Liver (tissue), 3 donors: ENCODE data around the gene SYNGR3.

Experiments used
- GABPA ChIP-seq, 2 donors: IDR thresholded peaks in 1 of 2; conservative IDR thresholded peaks in 1 of 2; 2 replicates each; pipeline ENCODE4 v1.6.1; 2016; ENCODE audit warnings: antibody characterized with exemption in 2 of 2, mild to moderate bottlenecking in 1 of 2, moderate library complexity in 1 of 2
- JUND ChIP-seq, 2 donors: IDR thresholded peaks; 2 replicates each; pipeline ENCODE4 v1.6.1; 2016; ENCODE audit warnings: antibody characterized with exemption in 2 of 2
- RAD21 ChIP-seq, 2 donors: IDR thresholded peaks; 2 replicates each; pipeline ENCODE4 v1.6.1; 2016; ENCODE audit warnings: antibody characterized with exemption in 2 of 2, mild to moderate bottlenecking in 2 of 2
- SP1 ChIP-seq: IDR thresholded peaks from 2 replicates; pipeline ENCODE4 v1.6.1; 2018; ENCODE audit warnings: antibody characterized with exemption, mild to moderate bottlenecking
- TAF1 ChIP-seq: conservative IDR thresholded peaks from 2 replicates; pipeline ENCODE4 v1.6.1; 2016; ENCODE audit warnings: antibody characterized with exemption, mild to moderate bottlenecking
- YY1 ChIP-seq: IDR thresholded peaks from 2 replicates; pipeline ENCODE4 v1.6.1; 2016; ENCODE audit warnings: antibody characterized with exemption, mild to moderate bottlenecking
- TF ChIP-seq, protein P1 (sequence below): fragments of 150-350 bp; IDR thresholded peaks from 2 replicates; pipeline ENCODE4 v1.5.1; 2017; ENCODE audit warnings: improper control_type of control experiment, low read depth, low read length; ENCODE audit not compliant: missing input control
- TF ChIP-seq, protein P2 (sequence below): IDR thresholded peaks from 2 replicates; pipeline ENCODE4 v1.6.1; 2016; ENCODE audit warnings: antibody characterized with exemption
- TF ChIP-seq, protein P3 (sequence below): IDR thresholded peaks from 2 replicates; pipeline ENCODE4 v1.6.1; 2016; ENCODE audit warnings: antibody characterized with exemption
- TF ChIP-seq, protein P4 (sequence below): IDR thresholded peaks from 2 replicates; pipeline ENCODE4 v1.6.1; 2016; ENCODE audit warnings: antibody characterized with exemption, mild to moderate bottlenecking
- TF ChIP-seq, protein P5 (sequence below): IDR thresholded peaks from 2 replicates; pipeline ENCODE4 v1.6.1; 2016; ENCODE audit warnings: antibody characterized with exemption
- donor health status: healthy.
- donor health status: healthy.

DNA sequence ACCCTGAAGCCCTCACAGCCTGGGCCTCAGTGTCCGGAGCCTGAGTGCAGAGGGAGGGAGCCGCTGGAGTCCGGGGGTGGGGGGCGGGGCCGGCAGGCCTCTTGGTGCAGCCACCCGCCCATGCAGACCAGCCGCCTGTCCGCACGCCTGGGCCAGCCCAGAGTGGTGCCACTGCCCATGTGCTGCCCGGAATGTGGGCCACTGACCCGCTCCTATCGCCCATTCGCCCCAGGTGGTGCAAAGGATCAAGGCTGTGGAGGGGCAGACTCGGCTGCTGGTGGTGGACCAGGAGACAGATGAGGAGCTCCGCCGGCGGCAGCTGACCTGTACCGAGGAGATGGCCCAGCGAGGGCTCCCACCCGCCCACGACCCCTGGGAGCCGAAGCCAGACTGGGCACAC is 39.6 kb downstream of the SYNGR3 start:
- TF ChIP-seq JUND (IDR thresholded peaks at IDR 0.05) (no peak), TAF1 (no peak), SP1 (no peak), GABPA (IDR thresholded peaks at IDR 0.05 in 1 of 2, conservative IDR thresholded peaks at IDR 0.05 in 1 of 2) (no peak), YY1 (peak; percentile 50), RAD21 (IDR thresholded peaks at IDR 0.05) (no peak)
- TF ChIP-seq, protein P1, sequence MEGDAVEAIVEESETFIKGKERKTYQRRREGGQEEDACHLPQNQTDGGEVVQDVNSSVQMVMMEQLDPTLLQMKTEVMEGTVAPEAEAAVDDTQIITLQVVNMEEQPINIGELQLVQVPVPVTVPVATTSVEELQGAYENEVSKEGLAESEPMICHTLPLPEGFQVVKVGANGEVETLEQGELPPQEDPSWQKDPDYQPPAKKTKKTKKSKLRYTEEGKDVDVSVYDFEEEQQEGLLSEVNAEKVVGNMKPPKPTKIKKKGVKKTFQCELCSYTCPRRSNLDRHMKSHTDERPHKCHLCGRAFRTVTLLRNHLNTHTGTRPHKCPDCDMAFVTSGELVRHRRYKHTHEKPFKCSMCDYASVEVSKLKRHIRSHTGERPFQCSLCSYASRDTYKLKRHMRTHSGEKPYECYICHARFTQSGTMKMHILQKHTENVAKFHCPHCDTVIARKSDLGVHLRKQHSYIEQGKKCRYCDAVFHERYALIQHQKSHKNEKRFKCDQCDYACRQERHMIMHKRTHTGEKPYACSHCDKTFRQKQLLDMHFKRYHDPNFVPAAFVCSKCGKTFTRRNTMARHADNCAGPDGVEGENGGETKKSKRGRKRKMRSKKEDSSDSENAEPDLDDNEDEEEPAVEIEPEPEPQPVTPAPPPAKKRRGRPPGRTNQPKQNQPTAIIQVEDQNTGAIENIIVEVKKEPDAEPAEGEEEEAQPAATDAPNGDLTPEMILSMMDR = no peak
- TF ChIP-seq, protein P2, sequence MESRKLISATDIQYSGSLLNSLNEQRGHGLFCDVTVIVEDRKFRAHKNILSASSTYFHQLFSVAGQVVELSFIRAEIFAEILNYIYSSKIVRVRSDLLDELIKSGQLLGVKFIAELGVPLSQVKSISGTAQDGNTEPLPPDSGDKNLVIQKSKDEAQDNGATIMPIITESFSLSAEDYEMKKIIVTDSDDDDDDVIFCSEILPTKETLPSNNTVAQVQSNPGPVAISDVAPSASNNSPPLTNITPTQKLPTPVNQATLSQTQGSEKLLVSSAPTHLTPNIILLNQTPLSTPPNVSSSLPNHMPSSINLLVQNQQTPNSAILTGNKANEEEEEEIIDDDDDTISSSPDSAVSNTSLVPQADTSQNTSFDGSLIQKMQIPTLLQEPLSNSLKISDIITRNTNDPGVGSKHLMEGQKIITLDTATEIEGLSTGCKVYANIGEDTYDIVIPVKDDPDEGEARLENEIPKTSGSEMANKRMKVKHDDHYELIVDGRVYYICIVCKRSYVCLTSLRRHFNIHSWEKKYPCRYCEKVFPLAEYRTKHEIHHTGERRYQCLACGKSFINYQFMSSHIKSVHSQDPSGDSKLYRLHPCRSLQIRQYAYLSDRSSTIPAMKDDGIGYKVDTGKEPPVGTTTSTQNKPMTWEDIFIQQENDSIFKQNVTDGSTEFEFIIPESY = no peak
- TF ChIP-seq, protein P3, sequence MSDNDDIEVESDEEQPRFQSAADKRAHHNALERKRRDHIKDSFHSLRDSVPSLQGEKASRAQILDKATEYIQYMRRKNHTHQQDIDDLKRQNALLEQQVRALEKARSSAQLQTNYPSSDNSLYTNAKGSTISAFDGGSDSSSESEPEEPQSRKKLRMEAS = peak; percentile 20
- TF ChIP-seq, protein P4, sequence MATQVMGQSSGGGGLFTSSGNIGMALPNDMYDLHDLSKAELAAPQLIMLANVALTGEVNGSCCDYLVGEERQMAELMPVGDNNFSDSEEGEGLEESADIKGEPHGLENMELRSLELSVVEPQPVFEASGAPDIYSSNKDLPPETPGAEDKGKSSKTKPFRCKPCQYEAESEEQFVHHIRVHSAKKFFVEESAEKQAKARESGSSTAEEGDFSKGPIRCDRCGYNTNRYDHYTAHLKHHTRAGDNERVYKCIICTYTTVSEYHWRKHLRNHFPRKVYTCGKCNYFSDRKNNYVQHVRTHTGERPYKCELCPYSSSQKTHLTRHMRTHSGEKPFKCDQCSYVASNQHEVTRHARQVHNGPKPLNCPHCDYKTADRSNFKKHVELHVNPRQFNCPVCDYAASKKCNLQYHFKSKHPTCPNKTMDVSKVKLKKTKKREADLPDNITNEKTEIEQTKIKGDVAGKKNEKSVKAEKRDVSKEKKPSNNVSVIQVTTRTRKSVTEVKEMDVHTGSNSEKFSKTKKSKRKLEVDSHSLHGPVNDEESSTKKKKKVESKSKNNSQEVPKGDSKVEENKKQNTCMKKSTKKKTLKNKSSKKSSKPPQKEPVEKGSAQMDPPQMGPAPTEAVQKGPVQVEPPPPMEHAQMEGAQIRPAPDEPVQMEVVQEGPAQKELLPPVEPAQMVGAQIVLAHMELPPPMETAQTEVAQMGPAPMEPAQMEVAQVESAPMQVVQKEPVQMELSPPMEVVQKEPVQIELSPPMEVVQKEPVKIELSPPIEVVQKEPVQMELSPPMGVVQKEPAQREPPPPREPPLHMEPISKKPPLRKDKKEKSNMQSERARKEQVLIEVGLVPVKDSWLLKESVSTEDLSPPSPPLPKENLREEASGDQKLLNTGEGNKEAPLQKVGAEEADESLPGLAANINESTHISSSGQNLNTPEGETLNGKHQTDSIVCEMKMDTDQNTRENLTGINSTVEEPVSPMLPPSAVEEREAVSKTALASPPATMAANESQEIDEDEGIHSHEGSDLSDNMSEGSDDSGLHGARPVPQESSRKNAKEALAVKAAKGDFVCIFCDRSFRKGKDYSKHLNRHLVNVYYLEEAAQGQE = no peak
- TF ChIP-seq, protein P5, sequence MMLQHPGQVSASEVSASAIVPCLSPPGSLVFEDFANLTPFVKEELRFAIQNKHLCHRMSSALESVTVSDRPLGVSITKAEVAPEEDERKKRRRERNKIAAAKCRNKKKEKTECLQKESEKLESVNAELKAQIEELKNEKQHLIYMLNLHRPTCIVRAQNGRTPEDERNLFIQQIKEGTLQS = no peak
